IMR-90 (cell line): ENCODE measurements around the gene STMN1. TPM values are rescaled to one million over a fixed set of nuclear protein-coding genes. Genes with fewer than 3 reads are reported as not detected.

Experiments used
- ATAC-seq: fragments of 200-7000 bp; cut with Tn5 transposase; 2 replicates; pipeline ENCODE4 v1.9.1; 2020; ENCODE audit warnings: low read depth, mild to moderate bottlenecking, moderate library complexity
- BruUV-seq: library from RNA; stranded (reverse); fragments of 400-500 nt; replicated peaks from 2 replicates; lab custom pipeline; 2021; lab: Mats Ljungman, UMichigan
- CTCF ChIA-PET: fragments of 300-600 bp; formaldehyde crosslinking; extraction: SDS; loops from one replicate; lab custom pipeline; 2021; ENCODE audit warnings: antibody characterized with exemption; lab: Yijun Ruan, JAX
- POLR2A ChIA-PET: fragments of 300-600 bp; sonication (Branson Sonifier 250); formaldehyde crosslinking; loops from one replicate; lab custom pipeline; 2022; ENCODE audit warnings: antibody characterized with exemption; ENCODE audit not compliant: unreplicated experiment; lab: Charles Lee
- DNase-seq: peaks from one replicate; pipeline ENCODE4 v3.0.0; 2013
- H2AFZ ChIP-seq: replicated peaks from 2 replicates; pipeline ENCODE3; 2013; ENCODE audit warnings: low read length, mild to moderate bottlenecking; ENCODE audit not compliant: poor library complexity
- H2AK5ac ChIP-seq: 2 replicates; pipeline ENCODE4 v1.6.1; 2013; ENCODE audit warnings: low read depth, low read length, inconsistent platforms
- H2AK9ac ChIP-seq: replicated peaks from 2 replicates; pipeline ENCODE3; 2013; ENCODE audit warnings: mild to moderate bottlenecking, low read depth, low read length, moderate library complexity; ENCODE audit not compliant: poor library complexity
- H2BK120ac ChIP-seq: 2 replicates; pipeline ENCODE4 v1.6.1; 2013; ENCODE audit warnings: low read depth, low read length, inconsistent platforms
- H2BK15ac ChIP-seq: 3 replicates; pipeline ENCODE4 v1.6.1; 2013; ENCODE audit warnings: low read depth, low read length, inconsistent platforms
- H2BK20ac ChIP-seq: 2 replicates; pipeline ENCODE4 v1.6.1; 2013; ENCODE audit warnings: low read depth, mild to moderate bottlenecking, inconsistent platforms, low read length, moderate library complexity
- H2BK5ac ChIP-seq: 2 replicates; pipeline ENCODE4 v1.6.1; 2013; ENCODE audit warnings: mild to moderate bottlenecking, low read depth, low read length, inconsistent platforms; ENCODE audit not compliant: poor library complexity, severe bottlenecking
- H3K14ac ChIP-seq: replicated peaks from 2 replicates; pipeline ENCODE4 v1.6.1; 2013; ENCODE audit warnings: low read depth, low read length, inconsistent platforms
- H3K18ac ChIP-seq: 2 replicates; pipeline ENCODE4 v1.6.1; 2013; ENCODE audit warnings: low read depth, low read length, control low read depth
- H3K23ac ChIP-seq: 2 replicates; pipeline ENCODE4 v1.6.1; 2013; ENCODE audit warnings: low read depth, low read length, inconsistent platforms
- H3K27ac ChIP-seq: 2 replicates; pipeline ENCODE4 v1.5.1; 2013; ENCODE audit warnings: mild to moderate bottlenecking, control low read depth, low read length; ENCODE audit not compliant: insufficient read depth
- H3K27me3 ChIP-seq: 2 replicates; pipeline ENCODE4 v1.6.1; 2013; ENCODE audit warnings: low read length; ENCODE audit not compliant: control insufficient read depth, insufficient read depth
- H3K36me3 ChIP-seq: 2 replicates; pipeline ENCODE4 v1.6.1; 2013; ENCODE audit warnings: low read length, mixed read lengths; ENCODE audit not compliant: control insufficient read depth, insufficient read depth
- H3K4ac ChIP-seq: 2 replicates; pipeline ENCODE4 v1.6.1; 2013; ENCODE audit warnings: low read depth, low read length, inconsistent platforms
- H3K4me1 ChIP-seq: 2 replicates; pipeline ENCODE4 v1.6.1; 2013; ENCODE audit warnings: low read length, mixed read lengths; ENCODE audit not compliant: control insufficient read depth, insufficient read depth
- H3K4me2 ChIP-seq: 2 replicates; pipeline ENCODE4 v1.6.1; 2013; ENCODE audit warnings: low read depth, mild to moderate bottlenecking, control low read depth, low read length, moderate library complexity
- H3K4me3 ChIP-seq: 2 replicates; pipeline ENCODE4 v1.5.1; 2013; ENCODE audit warnings: low read depth, mild to moderate bottlenecking, control low read depth, low read length, moderate library complexity; ENCODE audit not compliant: insufficient read depth
- H3K56ac ChIP-seq: 2 replicates; pipeline ENCODE4 v1.6.1; 2013; ENCODE audit warnings: low read length, inconsistent platforms; ENCODE audit not compliant: insufficient read depth; ENCODE audit errors: extremely low read depth
- H3K79me1 ChIP-seq, 2 experiments: 2 replicates each; pipeline ENCODE4 v1.6.1; 2013; ENCODE audit warnings: low read length in 2 of 2, inconsistent platforms in 1 of 2, low read depth in 1 of 2
- H3K9ac ChIP-seq: 2 replicates; pipeline ENCODE4 v1.6.1; 2013; ENCODE audit warnings: low read depth, low read length, control low read depth
- H3K9me1 ChIP-seq: 2 replicates; pipeline ENCODE4 v1.6.1; 2013; ENCODE audit warnings: low read length, inconsistent platforms; ENCODE audit not compliant: insufficient read depth
- H3K9me3 ChIP-seq: 2 replicates; pipeline ENCODE4 v1.6.1; 2013; ENCODE audit warnings: low read length; ENCODE audit not compliant: control insufficient read depth, insufficient read depth
- H4K20me1 ChIP-seq: 2 replicates; pipeline ENCODE4 v1.6.1; 2013; ENCODE audit warnings: low read length, inconsistent platforms; ENCODE audit not compliant: insufficient read depth
- H4K5ac ChIP-seq: 2 replicates; pipeline ENCODE4 v1.6.1; 2013; ENCODE audit warnings: mild to moderate bottlenecking, low read depth, low read length, control low read depth
- H4K8ac ChIP-seq, 2 experiments: 2 replicates each; pipeline ENCODE4 v1.6.1; 2013; ENCODE audit warnings: low read depth in 2 of 2, low read length in 2 of 2, control low read depth in 1 of 2, inconsistent platforms in 1 of 2
- H4K91ac ChIP-seq: 2 replicates; pipeline ENCODE4 v1.6.1; 2013; ENCODE audit warnings: low read depth, low read length, inconsistent platforms; ENCODE audit not compliant: insufficient read depth
- CHD1 ChIP-seq: IDR thresholded peaks from 2 replicates; pipeline ENCODE4 v1.6.1; 2012; ENCODE audit warnings: low read depth, low read length, improper control_type of control experiment
- MXI1 ChIP-seq: IDR thresholded peaks from 2 replicates; pipeline ENCODE4 v1.6.1; 2012; ENCODE audit warnings: low read depth, mild to moderate bottlenecking, low read length, moderate library complexity, borderline replicate concordance
- NFE2L2 ChIP-seq: fragments of 150-350 bp; IDR thresholded peaks from 2 replicates; pipeline ENCODE4 v1.6.1; 2016; ENCODE audit warnings: low read depth, mild to moderate bottlenecking, low read length
- POLR2A ChIP-seq: IDR thresholded peaks from 2 replicates; pipeline ENCODE4 v1.6.1; 2012; ENCODE audit warnings: mild to moderate bottlenecking, low read depth, low read length
- RCOR1 ChIP-seq: IDR thresholded peaks from 2 replicates; pipeline ENCODE4 v1.6.1; 2012; ENCODE audit warnings: mild to moderate bottlenecking, low read length, improper control_type of control experiment; ENCODE audit not compliant: insufficient replicate concordance
- RFX5 ChIP-seq: IDR thresholded peaks from 2 replicates; pipeline ENCODE4 v1.8.0; 2012; ENCODE audit warnings: low read depth, mild to moderate bottlenecking, low read length, moderate library complexity
- WGBS, 2 experiments: methylation state at CpG; one replicate each; pipeline versions ENCODE4 v1.1.5 to v1.1.7; 2013; ENCODE audit warnings: missing lambda C conversion rate in 2 of 2; ENCODE audit not compliant: insufficient read length in 1 of 2; ENCODE audit errors: extremely low coverage in 2 of 2; 5-methylcytosine and 5-hydroxymethylcytosine counted together
- dilution Hi-C: fragments of 300-500 bp; cut with HindIII; formaldehyde crosslinking; loops from one replicate; pipeline ENCODE4 v1.14.3; 2018; ENCODE audit warnings: low sequenced_read_pairs; ENCODE audit not compliant: unreplicated experiment
- in situ Hi-C: fragments of 300-500 bp; cut with MboI; formaldehyde crosslinking; loops from 3 replicates; pipeline ENCODE4 v1.14.3; 2019; ENCODE audit warnings: low sequenced_read_pairs, inconsistent platforms, mixed read lengths
- intact Hi-C: fragments of 100-400 bp; cut with micrococcal nuclease; formaldehyde crosslinking; loops from 2 replicates; pipeline ENCODE4 v1.10.0; 2022
- polyA plus RNA-seq, 3 experiments: library from polyadenylated mRNA; depleted of rRNA; stranded (reverse); fragments of >200 nt; gene quantifications; 2 replicates each; pipeline ENCODE4 v1.2.3, GENCODE V29; 2012; ENCODE audit warnings: low replicate concordance in 1 of 3
- total RNA-seq: library from RNA; depleted of rRNA; stranded (reverse); fragments of >200 nt; gene quantifications from 2 replicates; pipeline ENCODE4 v1.2.3, GENCODE V29; 2012

STMN1 gene
- total and polyA plus RNA-seq, 2 of the 4 experiments (the other 2 are of a cell fraction), result 93.0 to 273 TPM

- TF ChIP-seq CHD1 (no peak), POLR2A (no peak), MXI1 (no peak), RFX5 (no peak), RCOR1 (no peak), NFE2L2 (no peak)
- no peak overlapping the region for H3K4me2 ChIP-seq
- ATAC-seq, result no peak
- no peak for DNase-seq
- in situ Hi-C loops (no loop called here), dilution Hi-C loops (no loop called here), intact Hi-C loops (no loop called here)
- H3K4me3 ChIP-seq, result no peak overlapping the region
- H3K18ac ChIP-seq, result no peak overlapping the region
- no peak overlapping the region for H2BK15ac ChIP-seq
- peaks cover 28% of the 10 kb centered on the region for H3K4me1 ChIP-seq
- no peak overlapping the region for H2AFZ ChIP-seq
- peak overlapping the region; percentile 7; the same call in 1 of the 2 replicates for H2BK120ac ChIP-seq
- H3K9me1 ChIP-seq, result peaks cover 21% of the 10 kb centered on the region
- H3K36me3 ChIP-seq, result no peaks in the 10 kb centered on the region
- H2AK5ac ChIP-seq, result peak overlapping the region; percentile 23; the same call in 1 of the 2 replicates
- no peak overlapping the region for H2BK20ac ChIP-seq
- no peaks in the 10 kb centered on the region for H4K20me1 ChIP-seq
- H3K27ac ChIP-seq, result no peak overlapping the region
- no peak overlapping the region for H3K9ac ChIP-seq
- H4K5ac ChIP-seq, result no peak overlapping the region
- POLR2A ChIA-PET, result no interaction called here
- no peak overlapping the region for H3K23ac ChIP-seq
- no TSS peak for BruUV-seq
- WGBS, 2 experiments, result 83% methylated on average over 1 of the region's 7 CpGs; no CpG with 5 or more reads in 1 of the 2 experiments
- peak overlapping the region; percentile 19; the same call in 1 of the 2 replicates for H3K14ac ChIP-seq
- no peak overlapping the region for H3K56ac ChIP-seq
- CTCF ChIA-PET, result no interaction called here
- no peak overlapping the region for H4K91ac ChIP-seq
- no peaks in the 10 kb centered on the region for H3K9me3 ChIP-seq
- peak overlapping the region; percentile 81 for H2AK9ac ChIP-seq
- no peak overlapping the region for H3K4ac ChIP-seq
- H3K27me3 ChIP-seq, result no peaks in the 10 kb centered on the region
- no peak overlapping the region for H2BK5ac ChIP-seq
- no peak overlapping the region for H4K8ac ChIP-seq
- H3K79me1 ChIP-seq, result peaks cover 2 to 32% of the 10 kb centered on the region in 2 experiments; a peak in 3 of 4 replicates
These were observed 17.7 kb downstream of the STMN1 start for GRCh38 chr1:25888426-25888987.
